HepG2 (cell line): ENCODE measurements around the gene NPPC. TPM values are rescaled to one million over a fixed set of nuclear protein-coding genes. Genes with fewer than 3 reads are reported as not detected.

ENCODE experiments used
- ATAC-seq: fragments of 200-7000 bp; cut with Tn5 transposase; 3 replicates; pipeline ENCODE4 v1.9.1; 2020; ENCODE audit warnings: mild to moderate bottlenecking, moderate library complexity
- BruUV-seq: library from RNA; stranded (reverse); fragments of 400-500 nt; replicated peaks from 2 replicates; lab custom pipeline; 2021; lab: Mats Ljungman, UMichigan
- CTCF ChIA-PET: fragments of 300-600 bp; formaldehyde crosslinking; extraction: SDS; loops from one replicate; lab custom pipeline; 2021; ENCODE audit warnings: low total read pairs, inconsistent platforms, low intra/inter-chr PET ratio; lab: Yijun Ruan, JAX
- POLR2A ChIA-PET: fragments of 350-600 bp; sonication (Branson Sonifier 250); formaldehyde crosslinking; loops from one replicate; lab custom pipeline; 2020; ENCODE audit warnings: antibody characterized with exemption, inconsistent platforms; lab: Yijun Ruan, JAX
- DNase-seq: peaks from one replicate; pipeline ENCODE4 v3.0.0-alpha.2; 2015; ENCODE audit warnings: low spot score
- FAIRE-seq: peaks from 3 replicates; lab custom pipeline; 2011; peaks lifted over from hg19 to GRCh38; lab: Jason Lieb, UNC
- H2AFZ ChIP-seq: one replicate; pipeline ENCODE4 v1.6.1; 2011; ENCODE audit warnings: low read length, inconsistent platforms
- H3K27ac ChIP-seq: fragments of 300-600 bp; 3 replicates; pipeline ENCODE4 v1.8.0; 2011; ENCODE audit warnings: mixed run types, mild to moderate bottlenecking, mixed read lengths, low read length, inconsistent platforms; ENCODE audit not compliant: insufficient read depth; ENCODE audit errors: extremely low read length
- H3K27me3 ChIP-seq, 2 experiments: fragments of 200-600 bp in 1 of 2; 2 replicates in 1 of 2; 3 replicates in 1 of 2; pipeline versions ENCODE4 v1.6.0 to v1.8.0; 2011; ENCODE audit warnings: low read length in 2 of 2, mild to moderate bottlenecking in 2 of 2, moderate library complexity in 2 of 2, inconsistent platforms in 1 of 2; ENCODE audit not compliant: insufficient read depth in 2 of 2, control insufficient read depth in 1 of 2
- H3K36me3 ChIP-seq, 2 experiments: fragments of 200-600 bp in 1 of 2; replicated peaks in 1 of 2; 2 replicates in 1 of 2; 3 replicates in 1 of 2; pipeline versions ENCODE4 v1.5.1 to v1.8.0; 2011; ENCODE audit warnings: low read length in 2 of 2, inconsistent platforms in 1 of 2; ENCODE audit not compliant: insufficient read depth in 2 of 2, control insufficient read depth in 1 of 2
- H3K4me1 ChIP-seq: 2 replicates; pipeline ENCODE4 v1.5.1; 2012; ENCODE audit warnings: low read length, inconsistent platforms; ENCODE audit not compliant: insufficient read depth
- H3K4me2 ChIP-seq: 2 replicates; pipeline ENCODE4 v1.6.0; 2011; ENCODE audit warnings: low read depth, low read length, inconsistent platforms
- H3K4me3 ChIP-seq, 3 experiments: fragments of 200-600 bp in 1 of 3; sonication (generic), shearing (Covaris generic) in 1 of 3; replicated peaks in 1 of 3; 2 replicates each; pipeline ENCODE4 v1.5.1; 2011 to 2016; ENCODE audit warnings: low read length in 3 of 3, inconsistent platforms in 2 of 3, low read depth in 2 of 3, mild to moderate bottlenecking in 2 of 3, control low read depth in 1 of 3, mixed read lengths in 1 of 3; ENCODE audit not compliant: insufficient read depth in 1 of 3
- H3K79me2 ChIP-seq: one replicate; pipeline ENCODE4 v1.6.1; 2011; ENCODE audit warnings: low read length, inconsistent platforms; ENCODE audit not compliant: insufficient read depth
- H3K9ac ChIP-seq: 2 replicates; pipeline ENCODE4 v1.6.0; 2011; ENCODE audit warnings: mild to moderate bottlenecking, low read depth, low read length, inconsistent platforms; ENCODE audit not compliant: insufficient read depth
- H3K9me3 ChIP-seq: 2 replicates; pipeline ENCODE4 v1.5.1; 2012; ENCODE audit warnings: mild to moderate bottlenecking, low read length
- H4K20me1 ChIP-seq: 2 replicates; pipeline ENCODE4 v1.6.0; 2011; ENCODE audit warnings: inconsistent platforms, mild to moderate bottlenecking, low read length, moderate library complexity; ENCODE audit not compliant: insufficient read depth
- ELF1 ChIP-seq: sonication (generic); formaldehyde crosslinking; IDR thresholded peaks from 2 replicates; pipeline ENCODE4 v1.4.0; 2020; ENCODE audit warnings: missing genetic modification reagents
- KDM2A ChIP-seq: sonication (generic); formaldehyde crosslinking; IDR thresholded peaks from 2 replicates; pipeline ENCODE4 v1.4.0; 2020; ENCODE audit warnings: low read depth, missing genetic modification reagents, borderline replicate concordance
- MTF2 ChIP-seq: sonication (generic); formaldehyde crosslinking; IDR thresholded peaks from 2 replicates; pipeline ENCODE4 v1.5.0; 2020; ENCODE audit warnings: missing genetic modification reagents, borderline replicate concordance
- SKI ChIP-seq: fragments of 450-650 bp; IDR thresholded peaks from one replicate; pipeline ENCODE4 v1.6.1; 2018; ENCODE audit warnings: mild to moderate bottlenecking; ENCODE audit not compliant: partially characterized antibody
- TARDBP ChIP-seq: sonication (generic); formaldehyde crosslinking; IDR thresholded peaks from 2 replicates; pipeline ENCODE4 v1.8.0; 2022; ENCODE audit warnings: mild to moderate bottlenecking, missing genetic modification reagents
- WGBS: methylation state at CpG from one replicate; pipeline ENCODE4 v1.1.6; 2017; ENCODE audit warnings: low lambda C conversion rate; 5-methylcytosine and 5-hydroxymethylcytosine counted together
- in situ Hi-C: cut with HindIII; loops from 2 replicates; pipeline ENCODE4 v1.10.0; 2017; ENCODE audit warnings: low pct_unique_long_range_greater_than_20kb; ENCODE audit not compliant: extremely low pct_ligation_motif_present
- intact Hi-C: fragments of 100-400 bp; cut with micrococcal nuclease; formaldehyde crosslinking; loops from one replicate; pipeline ENCODE4 v1.10.0; 2022; ENCODE audit not compliant: unreplicated experiment
- polyA plus RNA-seq, 8 experiments: library from polyadenylated mRNA; depleted of rRNA in 3 of 8; stranded (reverse) in 7 of 8; unstranded in 1 of 8; fragments of >200 nt; fragmentation: Illumina TruSeq in 4 of 8; extraction: Trizol in 4 of 8; gene quantifications; 2 replicates each; pipeline versions ENCODE4 v1.2.1 to v1.2.3, GENCODE V29; 2011 to 2016; ENCODE audit warnings: low read depth in 4 of 8, missing spikeins in 1 of 8, mixed read lengths in 1 of 8; ENCODE audit not compliant: insufficient read depth in 1 of 8
- total RNA-seq, 5 experiments: library from RNA; depleted of rRNA; stranded (reverse); fragments of >200 nt; fragmentation: Illumina TruSeq; extraction: Trizol; gene quantifications; 2 replicates each; pipeline ENCODE4 v1.2.3, GENCODE V29; 2016; ENCODE audit warnings: low read depth in 1 of 5
- TF ChIP-seq, protein P1 (sequence below): IDR thresholded peaks from 2 replicates; pipeline ENCODE4 v1.6.1; 2018; ENCODE audit warnings: missing genetic modification reagents
- TF ChIP-seq, protein P2 (sequence below): sonication (generic); formaldehyde crosslinking; IDR thresholded peaks from 2 replicates; pipeline ENCODE4 v1.8.0; 2022; ENCODE audit warnings: missing genetic modification reagents, mild to moderate bottlenecking, borderline replicate concordance
- TF ChIP-seq, protein P3 (sequence below): sonication (generic); formaldehyde crosslinking; IDR thresholded peaks from 2 replicates; pipeline ENCODE4 v1.8.1; 2023; ENCODE audit warnings: mild to moderate bottlenecking, missing genetic modification reagents, borderline replicate concordance
- TF ChIP-seq, protein P4 (sequence below): IDR thresholded peaks from 2 replicates; pipeline ENCODE4 v1.6.1; 2012; ENCODE audit warnings: low read depth, low read length, improper control_type of control experiment

Gene NPPC
- total and polyA plus RNA-seq, 2 of the 13 experiments (the other 11 are each of a cell fraction or from before 2014, with no cell fraction given), result 0.11 TPM; not detected in 1

DNA sequence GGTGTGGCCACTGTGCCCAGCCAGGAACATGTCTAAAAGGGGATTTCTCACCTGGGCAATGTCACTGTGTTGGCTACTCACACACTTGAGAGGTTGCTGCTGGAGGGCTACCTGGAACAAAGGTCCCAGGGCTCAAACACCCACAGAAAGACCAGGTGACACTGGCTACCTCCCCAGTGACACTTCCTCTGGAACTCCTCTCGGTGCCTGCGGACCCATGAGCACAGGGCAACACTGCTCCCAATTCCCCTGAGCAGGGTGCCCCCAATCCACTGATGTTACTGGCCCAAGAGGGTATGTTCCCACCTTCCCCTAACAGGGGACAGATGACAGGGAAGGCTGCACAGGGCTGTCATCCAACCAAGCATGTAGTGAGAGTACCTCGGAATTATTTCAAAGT, 5.8 kb downstream of the NPPC start (continued):
- TF ChIP-seq, protein P1, sequence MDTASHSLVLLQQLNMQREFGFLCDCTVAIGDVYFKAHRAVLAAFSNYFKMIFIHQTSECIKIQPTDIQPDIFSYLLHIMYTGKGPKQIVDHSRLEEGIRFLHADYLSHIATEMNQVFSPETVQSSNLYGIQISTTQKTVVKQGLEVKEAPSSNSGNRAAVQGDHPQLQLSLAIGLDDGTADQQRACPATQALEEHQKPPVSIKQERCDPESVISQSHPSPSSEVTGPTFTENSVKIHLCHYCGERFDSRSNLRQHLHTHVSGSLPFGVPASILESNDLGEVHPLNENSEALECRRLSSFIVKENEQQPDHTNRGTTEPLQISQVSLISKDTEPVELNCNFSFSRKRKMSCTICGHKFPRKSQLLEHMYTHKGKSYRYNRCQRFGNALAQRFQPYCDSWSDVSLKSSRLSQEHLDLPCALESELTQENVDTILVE (CRISPR knock-in tag), result no peak
- TF ChIP-seq KDM2A, result no peak
- TF ChIP-seq, protein P2, sequence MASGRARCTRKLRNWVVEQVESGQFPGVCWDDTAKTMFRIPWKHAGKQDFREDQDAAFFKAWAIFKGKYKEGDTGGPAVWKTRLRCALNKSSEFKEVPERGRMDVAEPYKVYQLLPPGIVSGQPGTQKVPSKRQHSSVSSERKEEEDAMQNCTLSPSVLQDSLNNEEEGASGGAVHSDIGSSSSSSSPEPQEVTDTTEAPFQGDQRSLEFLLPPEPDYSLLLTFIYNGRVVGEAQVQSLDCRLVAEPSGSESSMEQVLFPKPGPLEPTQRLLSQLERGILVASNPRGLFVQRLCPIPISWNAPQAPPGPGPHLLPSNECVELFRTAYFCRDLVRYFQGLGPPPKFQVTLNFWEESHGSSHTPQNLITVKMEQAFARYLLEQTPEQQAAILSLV (CRISPR knock-in tag), result no peak
- TF ChIP-seq, protein P3, sequence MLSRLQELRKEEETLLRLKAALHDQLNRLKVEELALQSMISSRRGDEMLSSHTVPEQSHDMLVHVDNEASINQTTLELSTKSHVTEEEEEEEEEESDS, result no peak
- TF ChIP-seq ELF1, result no peak
- TF ChIP-seq, protein P4, sequence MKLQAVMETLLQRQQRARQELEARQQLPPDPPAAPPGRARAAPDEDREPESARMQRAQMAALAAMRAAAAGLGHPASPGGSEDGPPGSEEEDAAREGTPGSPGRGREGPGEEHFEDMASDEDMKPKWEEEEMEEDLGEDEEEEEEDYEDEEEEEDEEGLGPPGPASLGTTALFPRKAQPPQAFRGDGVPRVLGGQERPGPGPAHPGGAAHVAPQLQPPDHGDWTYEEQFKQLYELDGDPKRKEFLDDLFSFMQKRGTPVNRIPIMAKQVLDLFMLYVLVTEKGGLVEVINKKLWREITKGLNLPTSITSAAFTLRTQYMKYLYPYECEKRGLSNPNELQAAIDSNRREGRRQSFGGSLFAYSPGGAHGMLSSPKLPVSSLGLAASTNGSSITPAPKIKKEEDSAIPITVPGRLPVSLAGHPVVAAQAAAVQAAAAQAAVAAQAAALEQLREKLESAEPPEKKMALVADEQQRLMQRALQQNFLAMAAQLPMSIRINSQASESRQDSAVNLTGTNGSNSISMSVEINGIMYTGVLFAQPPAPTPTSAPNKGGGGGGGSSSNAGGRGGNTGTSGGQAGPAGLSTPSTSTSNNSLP, result no peak

DNA sequence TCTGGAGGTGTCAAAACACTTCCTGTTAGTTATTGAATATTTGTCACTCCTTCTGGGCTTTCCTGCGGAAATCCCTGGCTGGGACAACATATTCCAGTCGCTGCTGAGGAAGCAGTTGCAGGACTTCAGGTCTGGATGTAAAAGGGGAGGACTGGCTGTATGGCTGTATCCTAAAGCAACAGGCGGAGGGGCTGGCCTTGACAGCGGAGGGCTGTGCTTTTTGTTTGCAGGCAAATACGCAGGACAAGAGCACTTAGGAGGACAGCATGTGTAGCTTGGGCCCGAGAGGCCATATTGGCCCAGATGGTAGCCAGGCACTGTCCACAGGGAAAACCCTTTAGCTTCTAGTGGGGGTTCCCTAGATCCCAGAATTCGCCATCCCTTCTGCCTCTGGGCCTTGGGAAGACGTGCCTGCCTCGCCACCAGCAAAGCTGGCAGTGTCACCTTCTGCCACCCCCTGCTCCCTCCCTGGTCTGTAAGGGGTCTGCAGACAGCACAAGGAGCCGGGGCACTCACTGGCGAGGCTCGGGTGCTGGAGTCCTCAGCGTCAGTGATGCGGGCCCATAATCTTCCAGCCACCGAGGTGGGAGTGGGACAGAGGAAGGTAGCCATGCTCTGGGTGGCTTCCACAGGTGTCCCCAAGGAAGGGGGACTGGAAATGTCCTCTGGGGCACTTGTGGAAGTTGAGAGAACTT, 6.7 kb downstream of the NPPC start:
- POLR2A ChIA-PET, result no interaction called here

More for the DNA sequence above, 6.7 kb downstream of the NPPC start:
- no peak overlapping the region for H3K4me3 ChIP-seq
- CTCF ChIA-PET, result no interaction called here
- H3K9me3 ChIP-seq, result no peaks in the 10 kb centered on the region
- intact Hi-C loops, result no loop called here
- no peaks in the 10 kb centered on the region for H4K20me1 ChIP-seq
- in situ Hi-C loops, result loop anchor here (10.0 kb wide), 1 partner anchor 225 kb away; no protein-coding TSS in a partner anchor
- TF ChIP-seq SKI, result no peak
- 0 out of 2 replicates have a peak, but pooled peaks have one; percentile 34 for TF ChIP-seq MTF2 (CRISPR knock-in tag)
- TF ChIP-seq TARDBP (CRISPR knock-in tag), result no peak
- TF ChIP-seq, all 625 proteins: peak for 1
- peaks cover 19% of the 10 kb centered on the region for H3K4me1 ChIP-seq
- no peak overlapping the region for H3K4me2 ChIP-seq
- FAIRE-seq (no peak), DNase-seq (no peak), ATAC-seq (no peak; the same call in 2 of the 3 replicates)
- H3K79me2 ChIP-seq, result no peaks in the 10 kb centered on the region
- no peaks in the 10 kb centered on the region for H3K36me3 ChIP-seq
- H3K9ac ChIP-seq, result no peak overlapping the region
- no TSS peak for BruUV-seq
- 34% methylated on average over 14 of the region's 15 CpGs for WGBS
- no peak overlapping the region for H3K27ac ChIP-seq
- no peak overlapping the region for H2AFZ ChIP-seq
- peaks cover 8 to 89% of the 10 kb centered on the region in 2 experiments; a peak in 4 of 5 replicates for H3K27me3 ChIP-seq
